GM19193 (cell line): ENCODE results near the gene UBE2H.

Experiments
- POLR2A ChIP-seq: IDR thresholded peaks from 4 replicates; pipeline ENCODE4 v1.6.1; 2011; ENCODE audit not compliant: insufficient read depth, insufficient read length; ENCODE audit errors: extremely low read depth

UBE2H gene

DNA sequence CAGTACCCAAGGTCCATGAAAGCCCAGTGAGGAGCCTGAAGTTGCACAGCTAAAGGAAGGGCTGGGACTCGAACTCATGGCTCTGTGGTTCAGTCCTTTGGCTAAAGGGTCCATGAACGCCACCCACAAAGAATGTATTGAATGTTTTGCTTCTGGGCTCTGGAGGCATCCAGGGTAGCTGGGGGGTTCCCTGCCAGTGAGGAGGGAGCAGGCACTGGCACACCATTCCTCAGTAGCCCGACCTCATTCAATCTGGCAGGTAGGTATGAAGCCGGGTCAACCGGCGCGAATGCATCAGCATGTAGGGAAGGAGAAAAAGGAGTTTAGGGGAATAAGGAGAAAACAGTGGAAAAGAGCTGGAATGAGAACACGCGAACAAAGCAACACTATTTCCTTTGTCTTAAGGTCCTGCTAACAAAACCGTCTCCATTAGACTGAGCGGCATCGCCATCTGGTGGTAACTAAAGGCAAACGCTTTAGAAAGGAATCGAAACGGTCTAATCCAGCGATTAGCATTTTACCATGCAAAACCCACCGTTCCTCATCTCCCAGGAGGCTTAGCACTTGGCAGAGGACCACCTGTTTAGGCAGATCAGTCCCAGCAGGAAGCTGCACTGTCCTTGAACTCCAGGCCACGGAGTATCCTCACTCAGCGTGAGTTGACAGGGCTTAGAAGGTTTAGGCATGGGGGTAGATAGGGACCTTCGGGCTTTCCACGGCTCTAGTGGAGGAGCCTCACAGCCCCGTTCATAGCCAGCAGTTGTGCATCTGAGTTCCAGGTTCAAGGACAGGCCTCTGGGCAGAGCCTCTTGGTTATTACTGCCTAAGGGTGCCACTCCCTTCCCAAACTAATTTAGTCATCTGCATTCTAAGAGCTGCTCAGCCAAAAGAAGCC, 122.8 kb downstream of the UBE2H start:
- TF ChIP-seq POLR2A: no peak

GRCh38 chr7:129828989-129829736, 123.6 kb downstream of the UBE2H start:
- no peak for TF ChIP-seq POLR2A

DNA sequence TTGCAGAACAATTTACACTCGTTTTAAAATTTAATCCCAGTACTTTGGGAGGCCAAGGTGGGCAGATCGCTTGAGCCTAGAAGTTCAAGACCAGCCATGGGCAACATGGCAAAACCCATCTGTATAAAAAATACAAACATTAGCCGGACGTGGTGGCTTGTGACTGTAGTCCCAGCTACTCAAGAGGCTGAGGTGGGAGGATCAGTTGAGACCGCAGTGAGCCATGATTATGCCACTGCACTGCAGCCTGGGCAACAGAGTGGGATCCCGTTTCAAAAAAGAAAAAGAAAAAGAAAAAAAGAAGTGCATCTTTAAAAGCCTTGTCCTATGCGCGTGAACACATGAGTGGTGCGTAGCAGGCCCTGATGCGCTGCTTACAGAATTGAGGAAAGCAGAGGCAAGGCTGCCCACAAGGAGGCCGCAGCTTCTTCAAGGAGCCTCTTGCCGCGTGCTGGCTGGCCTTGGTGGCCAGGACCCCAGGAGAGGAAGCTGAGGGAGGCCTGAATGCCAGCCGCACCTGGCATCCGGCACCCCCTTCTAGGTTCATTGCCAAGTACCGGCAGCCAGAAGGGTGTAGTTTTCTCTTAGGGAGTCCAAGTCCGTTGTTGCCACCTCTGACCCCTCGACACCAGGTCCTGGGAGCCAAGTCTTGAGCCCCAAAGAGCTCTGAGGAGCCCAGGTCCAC, 124.5 kb downstream of the UBE2H start:
- no peak for TF ChIP-seq POLR2A

DNA sequence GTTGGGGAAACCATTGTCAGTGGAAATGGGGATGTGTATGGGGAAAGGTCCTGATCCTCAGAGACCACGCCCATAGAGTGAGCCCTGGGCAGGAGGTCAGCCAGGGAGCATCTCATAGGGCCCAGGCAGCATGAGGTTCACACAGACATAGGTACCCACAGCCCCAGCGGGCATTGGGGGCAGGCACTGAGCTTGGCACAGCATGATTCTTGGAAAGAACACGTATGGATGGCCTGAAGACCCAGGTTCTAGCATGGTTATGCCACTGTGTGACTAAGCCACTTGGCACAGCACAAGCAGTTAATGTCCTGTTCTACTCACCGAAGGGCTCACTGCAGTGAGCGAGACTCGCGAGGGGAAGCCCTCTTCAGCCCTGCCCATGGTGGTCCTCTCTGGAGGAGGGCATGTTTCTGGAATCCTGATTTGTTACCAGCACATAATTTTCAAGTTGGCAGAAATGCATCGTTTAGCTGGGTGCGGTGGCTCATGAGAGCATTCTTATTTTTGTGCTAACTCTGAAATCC, 125.2 kb downstream of the UBE2H start:
- no peak for TF ChIP-seq POLR2A

- peak; percentile 6 for TF ChIP-seq POLR2A
These were observed 127.4 kb downstream of the UBE2H start for GRCh38 chr7:129825209-129825970.

GRCh38 chr7:129824291-129825208, 128.2 kb downstream of the UBE2H start:
- no peak for TF ChIP-seq POLR2A

- no peak for TF ChIP-seq POLR2A
These were observed 131.3 kb downstream of the UBE2H start for GRCh38 chr7:129821476-129821875.

DNA sequence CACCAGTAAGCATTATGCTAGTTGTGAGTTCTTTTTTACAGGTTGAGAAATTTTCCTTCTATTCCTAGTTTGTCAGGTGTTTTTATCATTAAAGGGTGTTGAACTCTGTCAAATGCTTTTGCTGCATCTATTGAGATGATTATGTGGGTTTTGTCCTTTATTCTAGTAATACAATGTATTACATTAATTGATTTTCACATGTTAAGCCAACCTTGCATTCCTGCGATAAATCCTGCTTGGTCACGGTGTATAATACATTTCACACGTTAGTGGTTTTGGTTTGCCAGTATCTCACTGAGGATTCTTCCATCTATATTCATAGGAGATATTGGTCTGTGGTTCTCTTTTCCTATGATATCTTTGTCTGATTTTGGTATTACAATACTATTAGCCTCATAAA, 136.0 kb downstream of the UBE2H start:
- no peak for TF ChIP-seq POLR2A

GRCh38 chr7:129807863-129808262, 144.9 kb downstream of the UBE2H start:
- TF ChIP-seq POLR2A: no peak

GRCh38 chr7:129804890-129805719, 147.7 kb downstream of the UBE2H start:
- no peak for TF ChIP-seq POLR2A

DNA sequence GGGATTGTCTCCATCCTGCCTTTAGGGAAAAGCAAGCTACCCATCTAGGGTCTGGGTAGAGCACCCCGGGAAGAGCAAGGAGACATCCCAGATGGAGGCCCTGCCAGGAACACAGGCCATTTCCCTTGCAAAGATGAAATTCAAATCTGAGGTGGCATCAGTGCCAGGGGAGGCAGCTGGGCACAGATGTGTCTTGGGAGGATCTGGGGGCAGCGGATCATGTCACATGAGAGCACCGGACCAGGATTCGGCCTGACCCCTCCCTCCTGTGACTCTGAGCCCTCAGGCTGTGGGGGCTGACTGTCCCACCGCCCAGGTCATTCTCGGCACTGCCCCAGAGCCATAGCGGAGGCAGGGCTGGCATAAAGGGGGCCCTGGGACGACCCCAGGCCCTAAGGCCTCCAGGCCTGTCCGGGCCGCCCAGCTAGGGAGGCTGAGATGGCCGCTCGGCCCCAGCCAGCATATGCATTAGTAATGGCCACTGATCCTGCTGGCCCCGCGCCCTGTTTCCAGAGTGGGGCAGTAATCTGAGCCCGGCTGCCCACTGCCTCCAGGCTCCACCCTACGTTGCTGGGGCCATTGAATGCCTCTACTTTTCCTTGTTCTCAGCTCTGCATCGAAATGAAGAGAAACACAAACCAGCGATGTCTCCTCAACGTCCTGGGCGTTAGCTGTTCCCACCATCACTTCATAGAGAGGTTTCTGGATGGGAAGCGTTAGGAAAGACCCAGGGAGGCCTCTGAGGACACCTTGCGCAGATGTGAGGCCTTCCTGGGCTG, 148.5 kb downstream of the UBE2H start:
- TF ChIP-seq POLR2A: no peak

DNA sequence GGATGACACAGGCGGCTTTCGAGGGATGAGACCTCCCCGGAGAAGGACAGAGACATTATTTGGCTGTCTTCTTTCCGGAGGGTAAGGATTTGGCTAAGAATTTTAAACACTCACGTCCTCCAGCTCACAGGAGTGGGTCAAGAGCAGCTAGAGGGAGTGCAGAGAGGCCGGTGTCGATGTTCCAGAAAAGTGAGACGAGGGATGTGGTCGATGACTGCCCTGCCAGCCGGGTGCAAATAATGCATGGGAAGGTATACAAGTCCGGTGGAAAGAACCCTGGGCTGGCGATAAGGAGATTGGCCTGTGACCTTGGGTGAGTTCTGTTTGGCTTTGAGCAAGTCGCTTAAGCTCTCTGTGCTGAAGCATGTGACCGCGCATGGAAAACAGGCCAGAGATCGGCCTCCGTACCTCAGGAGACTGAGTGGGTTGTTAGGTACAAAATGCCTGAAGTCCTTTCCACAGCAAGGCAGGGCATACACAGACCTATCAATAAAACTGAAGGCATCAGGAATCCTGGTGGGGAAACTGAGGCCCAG, 149.1 kb downstream of the UBE2H start:
- TF ChIP-seq POLR2A: no peak

DNA sequence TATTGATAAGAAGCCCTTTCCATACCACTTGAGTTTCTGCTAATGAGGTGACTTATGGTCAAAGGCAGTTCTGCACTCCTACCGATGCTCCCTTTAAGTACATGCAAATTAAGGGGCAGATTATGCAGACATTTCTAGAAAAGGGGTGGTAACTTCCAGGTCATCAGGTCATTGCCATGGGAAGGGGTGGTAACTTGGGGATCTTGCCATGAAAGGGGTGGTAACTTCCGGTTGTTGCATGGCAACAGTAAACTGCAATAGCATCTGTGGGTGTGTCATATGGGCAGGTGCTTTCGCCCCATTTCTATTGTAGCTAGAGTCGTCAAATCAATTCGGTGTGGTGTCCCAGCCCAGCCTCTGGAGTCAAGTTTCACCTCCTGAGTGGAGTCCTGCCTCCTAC, 150.9 kb downstream of the UBE2H start:
- no peak for TF ChIP-seq POLR2A
